GM18511 (cell line): ENCODE measurements around the gene KRTAP10-3.
"Not testable (repeated sequence)": the region's sequence is repeated elsewhere in the genome, so short reads cannot be mapped to it uniquely, and the experiment has no call there.

Source experiments
- ATAC-seq: cut with Tn5 transposase; IDR thresholded peaks from one replicate; pipeline ENCODE4 v1.9.1; 2021; ENCODE audit warnings: mild to moderate bottlenecking, moderate library complexity; ENCODE audit not compliant: unreplicated experiment

Gene KRTAP10-3, protein sequence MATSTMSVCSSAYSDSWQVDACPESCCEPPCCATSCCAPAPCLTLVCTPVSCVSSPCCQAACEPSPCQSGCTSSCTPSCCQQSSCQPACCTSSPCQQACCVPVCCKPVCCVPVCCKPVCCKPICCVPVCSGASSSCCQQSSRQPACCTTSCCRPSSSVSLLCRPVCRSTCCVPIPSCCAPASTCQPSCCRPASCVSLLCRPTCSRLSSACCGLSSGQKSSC

DNA sequence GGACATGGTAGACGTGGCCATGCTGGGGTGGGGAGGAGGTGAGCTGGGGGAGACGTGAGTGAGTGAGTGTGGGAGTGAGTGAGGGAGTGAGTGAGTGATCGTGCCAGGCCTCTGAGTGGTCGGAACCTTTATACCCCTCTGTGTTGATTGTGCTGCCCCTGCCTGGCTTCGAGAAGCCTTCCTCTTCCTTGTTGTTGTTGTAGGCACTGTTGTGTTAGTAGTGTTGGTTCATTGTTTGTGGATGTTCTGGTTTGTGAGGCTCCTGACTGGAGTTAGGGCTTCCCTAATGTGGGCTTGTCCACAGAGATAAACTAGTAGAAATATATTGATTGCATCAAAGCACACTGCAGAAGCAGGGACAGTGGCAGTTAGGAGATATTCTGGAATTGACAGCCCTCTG, at the start of gene KRTAP10-3:
KRTAP10-3 (minus strand) TSS at position 101 of the 400 bp plus-strand sequence; CDS start at position 21, 80 bp downstream.
- no peak for ATAC-seq

DNA sequence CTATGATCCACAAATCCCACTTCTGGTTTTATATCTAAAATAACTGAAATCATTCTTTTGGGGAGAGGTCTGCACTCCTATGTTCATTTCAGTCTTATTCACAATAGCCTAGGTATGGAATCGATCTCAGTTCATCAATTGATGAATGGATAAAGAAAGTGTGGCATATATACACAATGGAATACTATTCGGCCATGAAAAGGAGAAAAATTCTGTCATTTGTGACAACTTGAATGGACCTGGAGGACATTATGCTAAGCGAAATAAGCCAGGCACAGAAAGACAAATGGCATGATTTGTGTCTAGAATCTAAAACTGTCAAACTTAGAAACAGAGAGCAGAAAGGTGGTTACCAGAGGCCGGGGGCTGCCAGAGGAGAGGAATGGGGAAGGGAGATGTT, 47.9 kb upstream of the KRTAP10-3 start:
- ATAC-seq, result no peak

DNA sequence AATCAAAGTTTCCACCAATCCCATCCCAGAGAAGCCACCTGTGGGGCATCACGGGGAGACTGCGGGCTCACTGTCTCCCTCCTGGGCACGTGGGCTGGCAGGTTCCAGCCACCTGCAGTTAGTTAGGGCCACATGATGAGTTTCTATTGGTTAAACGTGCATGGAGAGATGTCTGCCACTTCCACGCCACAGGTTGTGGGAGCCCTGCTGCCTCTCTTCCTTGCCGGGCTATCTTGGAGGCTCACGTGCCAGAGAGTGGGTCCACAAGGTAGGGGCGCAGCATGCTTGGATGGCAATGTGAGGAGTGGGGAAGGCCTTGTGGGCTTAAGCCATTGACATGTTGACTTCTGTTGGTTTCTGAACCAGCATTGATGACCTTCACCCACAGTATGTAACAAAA, 45.3 kb upstream of the KRTAP10-3 start:
- no peak for ATAC-seq

DNA sequence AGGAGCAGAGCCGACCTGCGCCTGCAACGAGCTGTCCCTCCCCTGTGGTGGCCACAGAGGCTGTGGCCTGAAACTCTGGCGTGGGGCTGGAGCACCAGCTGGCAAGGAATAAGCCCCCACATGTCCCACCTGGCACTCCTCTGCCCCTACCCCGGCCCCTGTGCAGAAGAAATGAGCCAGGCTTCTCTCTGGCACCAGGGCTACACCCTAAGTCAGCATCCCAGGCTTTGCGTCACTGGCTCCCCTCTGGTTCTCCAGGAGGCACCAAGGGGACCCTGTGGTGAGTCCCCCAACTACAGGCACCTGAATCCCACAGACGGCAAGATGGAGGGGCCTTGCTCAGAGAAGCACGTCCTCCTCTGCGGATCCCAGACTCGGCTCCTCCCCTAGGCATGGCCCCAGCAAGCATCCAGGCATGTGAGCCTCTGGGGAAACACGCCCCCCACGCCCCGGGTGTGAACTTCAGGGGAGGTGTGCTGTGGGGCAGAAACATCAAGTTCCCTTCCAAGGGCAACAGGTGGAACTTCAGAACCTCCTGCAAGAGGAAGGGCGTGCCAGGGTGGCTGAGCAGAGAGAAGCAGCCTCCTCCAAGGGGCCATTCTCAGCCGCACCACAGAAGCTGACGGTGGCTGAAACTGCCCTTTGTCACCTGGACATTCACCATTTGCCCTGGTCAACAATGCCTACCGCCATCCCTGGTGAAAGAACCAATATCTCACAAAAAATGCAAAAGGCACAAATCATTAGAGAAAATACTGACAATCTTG, 44.7 kb upstream of the KRTAP10-3 start:
- ATAC-seq, result no peak

DNA sequence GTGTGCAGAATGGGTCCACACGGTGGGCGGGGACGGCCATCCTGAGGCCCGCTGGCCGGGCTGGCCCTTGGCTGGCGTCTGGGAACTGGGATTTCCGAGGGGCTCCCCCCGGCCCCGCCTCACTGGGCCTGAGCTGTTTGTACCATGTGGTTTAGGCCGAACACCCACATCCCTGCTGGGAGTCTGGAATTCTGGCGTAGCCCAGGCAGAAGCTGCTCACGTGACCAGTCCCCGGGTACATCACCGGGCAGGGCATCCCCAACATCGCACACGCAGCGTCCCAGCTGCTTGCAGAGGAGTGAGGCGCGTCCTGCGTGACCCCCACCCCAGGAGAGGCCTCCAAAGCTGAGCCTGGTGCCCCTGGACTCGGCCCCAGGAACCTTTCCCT, 43.9 kb upstream of the KRTAP10-3 start:
- ATAC-seq, result no peak

DNA sequence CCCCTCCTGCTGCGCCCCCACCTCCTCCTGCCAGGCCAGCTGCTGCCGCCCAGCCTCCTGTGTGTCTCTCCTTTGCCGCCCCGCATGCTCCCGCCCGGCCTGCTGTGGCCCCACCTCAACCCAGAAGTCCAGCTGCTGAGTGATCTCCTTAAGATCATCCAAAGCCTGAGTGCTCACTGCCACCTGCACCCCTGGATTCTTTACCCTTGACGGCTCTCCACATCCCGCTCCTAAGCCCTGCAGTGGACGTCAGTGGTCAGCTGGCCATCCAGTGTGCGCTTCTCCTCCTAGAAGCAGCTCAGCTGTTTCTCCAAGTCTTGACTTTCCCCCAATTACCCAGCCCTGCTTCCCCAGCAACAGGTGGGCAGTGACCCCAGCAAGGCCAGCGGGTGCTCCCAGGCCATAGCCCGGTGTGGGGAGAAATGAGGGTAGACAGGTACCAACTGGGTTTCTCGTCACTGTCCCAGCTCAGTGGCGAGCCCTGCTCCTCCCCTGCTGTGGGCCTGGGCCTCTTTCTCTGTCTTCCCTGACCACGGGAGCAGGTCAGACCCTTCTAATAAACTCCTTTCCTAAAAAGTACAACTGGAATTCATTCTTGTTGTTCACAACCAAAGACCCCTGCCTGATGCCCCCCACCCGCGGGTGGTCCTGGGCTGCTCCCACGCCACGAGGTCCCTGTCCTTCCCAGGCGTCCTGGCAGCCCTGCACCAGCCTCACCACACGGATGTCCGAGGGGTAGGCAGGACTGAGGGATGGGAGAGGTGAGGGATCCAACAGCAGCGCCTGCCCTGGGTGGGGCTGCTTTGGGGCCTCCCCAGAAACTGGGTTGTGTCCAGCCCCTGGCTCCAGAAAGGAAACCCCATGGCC, 43.2 kb upstream of the KRTAP10-3 start:
- ATAC-seq, result no peak

DNA sequence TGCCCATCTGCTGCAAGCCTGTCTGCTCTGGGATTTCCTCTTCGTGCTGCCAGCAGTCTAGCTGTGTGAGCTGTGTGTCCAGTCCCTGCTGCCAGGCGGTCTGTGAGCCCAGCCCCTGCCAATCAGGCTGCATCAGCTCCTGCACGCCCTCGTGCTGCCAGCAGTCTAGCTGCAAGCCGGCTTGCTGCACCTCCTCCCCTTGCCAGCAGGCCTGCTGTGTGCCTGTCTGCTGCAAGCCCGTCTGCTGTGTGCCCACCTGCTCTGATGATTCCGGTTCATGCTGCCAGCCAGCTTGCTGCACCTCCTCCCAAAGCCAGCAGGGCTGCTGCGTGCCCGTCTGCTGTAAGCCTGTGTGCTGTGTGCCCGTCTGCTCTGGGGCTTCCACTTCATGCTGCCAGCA, 42.5 kb upstream of the KRTAP10-3 start:
- ATAC-seq, result not testable (repeated sequence)

DNA sequence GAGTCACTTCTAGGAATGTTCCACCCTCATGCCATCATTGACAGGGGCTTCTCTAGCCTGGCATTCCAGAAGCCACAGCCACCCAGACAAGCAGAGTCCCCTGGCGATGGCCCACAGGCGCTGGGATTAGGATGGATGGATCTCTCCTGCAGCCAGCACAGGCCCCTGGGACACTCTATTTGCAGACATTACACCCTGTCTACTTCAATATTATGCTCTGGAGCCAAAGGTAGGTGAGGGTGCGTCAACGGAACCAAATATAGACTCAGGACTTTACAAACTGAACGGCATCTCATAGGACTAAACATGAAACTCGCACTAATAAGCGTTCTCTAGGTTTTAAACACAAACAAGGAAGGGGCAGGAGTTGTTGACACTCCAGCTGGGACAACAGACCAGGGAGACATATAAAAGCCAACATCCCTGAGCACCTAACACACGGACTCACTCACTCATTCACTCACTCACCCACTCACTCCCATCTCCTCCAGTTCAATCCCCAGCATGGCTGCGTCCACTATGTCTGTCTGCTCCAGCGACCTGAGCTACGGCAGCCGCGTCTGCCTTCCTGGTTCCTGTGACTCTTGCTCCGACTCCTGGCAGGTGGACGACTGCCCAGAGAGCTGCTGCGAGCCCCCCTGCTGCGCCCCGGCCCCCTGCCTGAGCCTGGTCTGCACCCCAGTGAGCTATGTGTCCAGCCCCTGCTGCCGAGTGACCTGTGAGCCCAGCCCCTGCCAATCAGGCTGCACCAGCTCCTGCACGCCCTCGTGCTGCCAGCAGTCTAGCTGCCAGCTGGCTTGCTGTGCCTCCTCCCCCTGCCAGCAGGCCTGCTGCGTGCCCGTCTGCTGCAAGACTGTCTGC, 41.8 kb upstream of the KRTAP10-3 start, which contains the start of gene KRTAP10-7:
KRTAP10-7 (plus strand) TSS at position 480 of the 861 bp plus-strand sequence; CDS start at position 505, 25 bp downstream.
- not testable (repeated sequence) for ATAC-seq

DNA sequence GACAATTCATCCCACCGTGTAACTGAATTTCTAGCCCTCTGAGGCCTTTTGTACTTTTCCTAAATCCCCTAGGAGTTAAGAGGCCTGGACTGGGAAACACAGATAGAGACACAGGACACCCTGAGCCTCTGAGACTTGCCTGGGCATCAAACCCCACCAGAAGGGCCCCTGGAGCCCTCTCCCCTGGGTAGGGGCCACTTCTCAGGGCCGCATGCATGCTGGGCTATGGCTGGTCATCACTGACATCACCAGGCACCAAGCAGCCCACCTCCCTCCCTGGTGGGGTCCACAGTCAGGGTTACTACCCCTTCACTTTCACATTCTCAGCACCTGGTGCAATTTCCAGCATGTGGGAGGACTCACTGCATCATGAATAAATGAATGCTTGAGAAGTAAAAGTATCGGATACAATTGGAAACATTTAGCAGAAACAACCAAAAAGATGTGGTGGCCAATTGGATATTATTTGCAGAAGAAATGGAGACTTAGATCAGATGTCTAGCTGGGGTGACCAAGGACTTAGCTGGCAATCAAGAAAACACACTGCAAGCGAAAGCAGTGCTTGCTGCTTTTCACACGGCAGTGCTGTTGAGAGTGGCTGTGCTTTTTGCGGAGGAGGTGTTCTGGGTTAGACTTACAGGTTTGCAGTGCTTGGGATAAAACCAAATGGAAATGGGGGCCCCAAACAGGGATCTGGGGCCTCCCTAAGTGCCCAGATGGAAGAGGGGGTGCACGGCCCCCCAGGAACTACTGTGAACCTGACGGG, 40.9 kb upstream of the KRTAP10-3 start:
- ATAC-seq, result no peak

DNA sequence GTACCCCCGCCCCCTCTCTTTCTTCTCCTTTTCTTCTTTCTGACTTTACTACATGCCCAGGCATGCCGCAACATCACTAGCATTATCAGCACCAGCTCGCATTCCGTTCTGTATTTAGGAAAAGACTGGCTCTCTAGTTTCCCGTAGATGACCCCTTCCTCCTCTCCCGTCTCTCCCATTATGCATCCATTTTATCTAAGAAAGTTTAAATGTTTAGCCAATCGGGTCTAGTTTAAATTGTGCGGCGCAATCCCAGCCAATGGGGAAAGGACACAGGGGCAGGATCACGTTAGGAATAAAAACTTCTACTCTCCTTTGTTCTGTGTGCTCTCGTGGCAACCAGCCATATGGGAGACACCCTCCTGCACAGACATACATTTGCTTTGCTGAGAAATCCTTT, 39.5 kb upstream of the KRTAP10-3 start:
- no peak for ATAC-seq

DNA sequence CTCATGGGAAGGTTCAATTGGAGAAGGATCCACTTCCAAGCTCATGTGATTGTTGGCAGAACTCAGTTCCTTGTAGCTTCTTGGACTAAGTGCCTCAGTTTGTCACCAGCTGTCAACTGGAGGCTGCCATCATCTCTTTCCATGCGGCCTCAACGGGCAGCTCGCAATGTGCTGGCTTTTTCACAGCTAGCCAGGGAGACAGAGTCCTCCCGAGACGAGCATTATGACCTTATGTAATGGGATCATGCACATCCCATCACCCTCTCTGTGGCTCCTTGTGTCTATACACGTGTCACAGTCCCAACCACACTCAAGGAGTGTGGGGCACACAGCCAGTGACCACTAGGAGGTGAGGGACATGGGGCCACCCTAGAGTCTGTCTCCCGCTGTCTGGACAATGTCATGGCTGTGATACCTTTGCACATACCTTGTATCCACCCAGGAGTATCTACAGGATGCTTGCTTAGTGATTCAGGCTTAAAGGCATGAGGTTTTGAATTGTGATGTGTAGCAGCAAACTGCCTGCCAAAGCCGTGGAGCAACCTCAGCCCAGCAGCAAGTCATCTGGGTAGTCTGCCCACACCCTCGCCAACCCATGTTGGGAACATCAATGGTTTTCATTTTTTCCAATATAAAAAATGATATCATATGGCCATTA, 37.6 kb upstream of the KRTAP10-3 start:
- no peak for ATAC-seq

DNA sequence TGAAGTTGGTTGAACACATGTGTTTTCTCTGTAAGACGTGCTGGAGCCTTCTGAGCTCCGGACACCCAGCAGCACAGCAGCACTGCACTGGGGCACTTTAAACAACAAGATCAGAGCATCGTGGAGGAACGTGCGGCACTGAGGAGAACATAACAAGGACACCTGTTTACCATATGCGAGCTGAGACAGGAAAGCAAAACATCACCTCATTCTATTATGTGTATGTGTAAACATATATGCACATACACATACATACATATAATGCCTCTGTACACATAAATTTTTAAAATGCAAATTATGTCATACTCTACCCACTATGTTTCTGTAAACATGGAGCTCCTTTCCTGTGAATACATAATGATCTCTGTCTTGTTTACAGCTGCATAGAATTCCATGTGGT, 36.9 kb upstream of the KRTAP10-3 start:
- no peak for ATAC-seq

DNA sequence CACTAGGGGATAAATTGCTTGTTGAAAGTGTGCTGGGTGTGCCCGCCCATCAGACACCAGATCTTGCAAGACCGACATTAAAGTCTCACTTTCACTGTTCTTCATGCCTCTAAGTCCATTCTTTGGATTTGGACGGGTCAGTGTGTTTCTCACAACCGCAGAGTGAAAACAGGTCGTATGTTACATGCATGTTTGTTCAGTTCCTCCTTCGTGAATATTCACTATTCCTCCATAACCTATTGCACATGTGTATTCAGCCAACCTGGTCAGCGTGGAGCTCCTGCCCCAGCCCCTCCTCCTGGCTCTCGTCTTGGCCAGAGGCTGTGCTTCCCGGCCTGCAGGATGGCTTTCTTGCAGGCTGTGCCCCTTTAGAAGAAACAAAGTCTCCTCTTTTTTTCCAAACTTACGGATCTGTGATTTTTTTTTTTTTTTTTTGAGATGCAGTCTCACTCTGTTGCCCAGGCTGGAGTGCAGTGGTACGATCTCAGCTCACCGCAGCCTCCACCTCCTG, 35.9 kb upstream of the KRTAP10-3 start:
- no peak for ATAC-seq

DNA sequence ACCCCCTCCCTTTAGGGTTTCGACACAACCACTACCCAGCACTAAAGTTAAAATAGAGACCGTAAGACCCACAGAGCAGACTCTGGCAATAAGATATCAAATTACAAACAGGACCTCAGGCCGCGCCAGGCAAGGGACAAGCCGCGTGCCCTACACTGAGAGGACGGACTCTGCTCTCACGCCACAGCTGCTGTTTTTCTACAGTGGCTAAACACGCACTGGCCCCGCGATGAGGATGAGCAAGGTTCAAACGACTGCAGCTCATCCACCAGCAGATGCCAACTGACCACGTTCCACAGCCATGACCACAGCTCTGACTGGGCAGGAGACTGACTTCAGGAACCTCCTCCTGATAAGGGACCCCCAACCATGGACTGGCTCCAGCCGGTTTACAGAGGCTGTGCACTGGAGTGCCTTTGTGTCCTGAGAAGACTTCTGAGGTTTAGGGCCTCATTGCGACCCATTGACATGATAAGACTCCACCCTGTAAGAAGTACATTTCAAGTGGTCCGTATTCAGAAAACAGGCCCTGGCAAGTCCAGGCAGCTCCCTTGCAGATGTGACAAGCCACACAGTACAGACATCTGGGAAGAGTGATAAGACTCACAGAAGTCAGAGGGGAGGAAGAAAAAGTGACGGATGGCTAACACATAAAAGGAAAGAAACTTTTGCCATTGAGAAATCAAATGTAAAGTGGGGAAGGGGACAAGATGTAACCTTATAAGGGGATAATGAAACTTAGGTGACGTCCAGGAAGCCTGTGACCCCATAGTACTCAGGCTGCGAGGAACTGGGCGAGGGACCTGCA, 35.2 kb upstream of the KRTAP10-3 start:
- ATAC-seq, result no peak

DNA sequence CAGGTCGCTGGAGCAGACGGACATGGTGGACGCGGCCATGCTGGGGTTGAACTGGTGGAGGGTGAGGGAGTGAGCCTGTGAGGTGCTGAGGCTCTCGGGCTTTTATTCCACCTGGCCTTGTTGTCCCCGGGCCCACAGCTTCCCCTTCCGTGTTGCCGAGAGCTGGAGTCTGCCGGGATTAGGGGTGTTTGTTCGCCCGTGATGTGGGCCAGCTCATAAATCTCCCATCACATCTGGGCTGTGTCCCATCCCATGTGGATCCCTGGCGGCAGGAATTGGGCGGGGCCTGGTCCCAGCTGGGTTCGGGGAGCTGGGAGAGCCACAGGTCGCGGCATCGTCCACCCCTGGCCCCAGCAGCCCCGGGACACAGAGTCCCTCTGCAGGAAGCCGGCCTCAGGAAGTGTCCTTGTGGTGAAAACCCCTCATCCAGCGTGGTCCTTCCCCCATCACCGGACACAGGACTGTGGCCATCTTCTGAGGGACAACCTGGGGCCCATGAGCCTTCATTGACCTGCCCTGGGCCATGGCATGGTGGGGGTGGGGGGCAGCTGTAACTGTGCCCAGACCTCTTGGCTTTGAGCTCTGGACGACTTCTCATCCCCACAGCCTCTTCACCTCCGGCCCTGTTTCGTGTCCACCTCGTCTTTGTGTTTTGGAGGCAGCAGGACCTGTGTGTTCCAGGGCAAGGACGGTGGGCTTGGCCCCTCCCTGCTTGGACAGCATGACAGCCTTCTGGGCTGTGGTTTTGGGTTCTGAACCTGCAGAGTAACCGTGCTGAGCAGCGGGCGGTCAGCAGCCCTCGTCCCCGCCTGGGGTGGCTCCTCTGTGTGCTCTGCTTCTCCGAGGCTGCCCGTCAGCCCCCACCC, 34.1 kb upstream of the KRTAP10-3 start, which contains the start of gene KRTAP10-6:
KRTAP10-6 (minus strand) TSS at position 60 of the 866 bp plus-strand sequence; CDS start at position 39, 21 bp downstream.
- ATAC-seq, result no peak

DNA sequence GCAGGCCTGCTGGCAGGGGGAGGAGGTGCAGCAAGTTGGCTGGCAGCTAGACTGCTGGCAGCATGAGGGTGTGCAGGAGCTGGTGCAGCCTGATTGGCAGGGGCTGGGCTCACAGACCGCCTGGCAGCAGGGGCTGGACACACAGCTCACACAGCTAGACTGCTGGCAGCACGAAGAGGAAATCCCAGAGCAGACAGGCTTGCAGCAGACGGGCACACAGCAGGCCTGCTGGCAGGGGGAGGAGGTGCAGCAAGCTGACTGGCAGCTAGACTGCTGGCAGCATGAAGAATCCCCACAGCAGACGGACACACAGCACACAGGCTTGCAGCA, 33.2 kb upstream of the KRTAP10-3 start:
- not testable (repeated sequence) for ATAC-seq
